B cell (primary cell): ENCODE measurements around the gene HMCN1.

Source experiments
- CTCF ChIP-seq: fragments of 200-600 bp; IDR thresholded peaks from one replicate; pipeline ENCODE4 v1.8.0; 2022; ENCODE audit warnings: antibody characterized with exemption, mild to moderate bottlenecking
- EZH2 ChIP-seq: IDR thresholded peaks from 2 replicates; pipeline ENCODE4 v1.6.1; 2012; ENCODE audit warnings: borderline replicate concordance, low read depth, mild to moderate bottlenecking, moderate library complexity, low read length; ENCODE audit not compliant: insufficient read depth, poor library complexity, severe bottlenecking

GRCh38 chr1:186195377-186195931 lies 461.3 kb downstream of the HMCN1 start:
- no peak for TF ChIP-seq CTCF
- TF ChIP-seq EZH2: no peak
